Stimulated activated naive CD8-positive, alpha-beta T cell treated with anti-CD3 and anti-CD28 coated beads, Interleukin-15, amount 100 ng/mL, for 72 hours (primary cell): ENCODE results near the gene PAK1IP1.
"Not testable (repeated sequence)": the region's sequence is repeated elsewhere in the genome, so short reads cannot be mapped to it uniquely, and the experiment has no call there.

Experiments used
- ATAC-seq: fragments of 150-1000 bp; cut with Tn5 transposase; 2 replicates; pipeline ENCODE4 v1.10.0; 2021; ENCODE audit warnings: mild to moderate bottlenecking, moderate library complexity
- DNase-seq, 2 donors: peaks; one replicate each; pipeline ENCODE4 v3.0.0; 2021 to 2022
- H3K27ac Mint-ChIP-seq, 2 donors: one replicate each; pipeline ENCODE4 v1.8.0; 2022; ENCODE audit warnings: mild to moderate bottlenecking in 2 of 2, mixed read lengths in 2 of 2, moderate library complexity in 2 of 2
- H3K27me3 Mint-ChIP-seq: one replicate; pipeline ENCODE4 v1.8.0; 2022; ENCODE audit warnings: mixed read lengths
- H3K4me1 Mint-ChIP-seq: one replicate; pipeline ENCODE4 v1.8.0; 2022; ENCODE audit warnings: mild to moderate bottlenecking, mixed read lengths
- H3K4me3 Mint-ChIP-seq, 2 donors: one replicate each; pipeline ENCODE4 v1.8.0; 2022; ENCODE audit warnings: mild to moderate bottlenecking in 2 of 2, mixed read lengths in 2 of 2, moderate library complexity in 1 of 2
- H3K9me3 Mint-ChIP-seq, 2 donors: one replicate each; pipeline ENCODE4 v1.8.0; 2022; ENCODE audit warnings: mixed read lengths in 2 of 2

Gene PAK1IP1

GRCh38 chr6:10747251-10747972 is 52.6 kb downstream of the PAK1IP1 start, which contains the start of gene TMEM14B:
TSS of gene TMEM14B (plus strand) at chr6:10747805. CDS start at chr6:10749246, 1,441 bp downstream.
- Mint-ChIP-seq H3K27ac (peak within 1 kb of the TSS; percentile 95 to 97), H3K9me3 (no peaks in the 10 kb centered on the region), H3K4me1 (peaks cover 25% of the 10 kb centered on the region), H3K4me3 (peak within 1 kb of the TSS; percentile 88 to 93), H3K27me3 (no peaks in the 10 kb centered on the region)
- ATAC-seq = peak; percentile 95
- DNase-seq = peak; percentile 99

- ATAC-seq (no peak), DNase-seq (no peak)
- Mint-ChIP-seq H3K4me3 (no peak overlapping the region), H3K27me3 (no peaks in the 10 kb centered on the region), H3K9me3 (no peaks in the 10 kb centered on the region), H3K4me1 (peaks cover 37% of the 10 kb centered on the region), H3K27ac (no peak overlapping the region)
Measured at GRCh38 chr6:10749734-10750133, 55.0 kb downstream of the PAK1IP1 start.

- not testable (repeated sequence) for ATAC-seq, DNase-seq, H3K9me3 Mint-ChIP-seq, H3K27ac Mint-ChIP-seq, H3K27me3 Mint-ChIP-seq, H3K4me3 Mint-ChIP-seq
- H3K4me1 Mint-ChIP-seq = peaks cover 46% of the 10 kb centered on the region
Measured at GRCh38 chr6:10750568-10750967, 55.8 kb downstream of the PAK1IP1 start.

- H3K9me3 Mint-ChIP-seq, H3K27ac Mint-ChIP-seq, H3K27me3 Mint-ChIP-seq, DNase-seq, ATAC-seq, H3K4me3 Mint-ChIP-seq: not testable (repeated sequence)
- H3K4me1 Mint-ChIP-seq = peaks cover 52% of the 10 kb centered on the region
Measured at GRCh38 chr6:10751757-10752156, 57.0 kb downstream of the PAK1IP1 start.

GRCh38 chr6:10756085-10756484 is 61.3 kb downstream of the PAK1IP1 start:
- ATAC-seq = no peak
- no peak for DNase-seq
- Mint-ChIP-seq H3K9me3 (no peaks in the 10 kb centered on the region), H3K4me1 (peaks cover 50% of the 10 kb centered on the region), H3K27me3 (no peaks in the 10 kb centered on the region), H3K4me3 (no peak overlapping the region), H3K27ac (no peak overlapping the region)
